SK-N-SH treated with all-trans-retinoic acid at 6 μM for 48 hours (cell line): Measurements from ENCODE around the gene TANC1.

Experiments used
- ARNTL ChIP-seq: fragments of 450-650 bp; formaldehyde crosslinking; IDR thresholded peaks from 2 replicates; pipeline ENCODE4 v1.5.0; 2020; ENCODE audit warnings: low read depth, mild to moderate bottlenecking, moderate library complexity, borderline replicate concordance
- BACH2 ChIP-seq: fragments of 250-450 bp; sonication (Bioruptor Pico); IDR thresholded peaks from 2 replicates; pipeline ENCODE4 v1.9.0; 2021; ENCODE audit warnings: mild to moderate bottlenecking, borderline replicate concordance
- CREB5 ChIP-seq: fragments of 250-450 bp; sonication (Bioruptor Pico); IDR thresholded peaks from 2 replicates; pipeline ENCODE4 v1.5.1; 2020; ENCODE audit warnings: low read depth, mild to moderate bottlenecking, moderate library complexity
- ESRRG ChIP-seq: fragments of 250-450 bp; sonication (Bioruptor Pico); IDR thresholded peaks from 2 replicates; pipeline ENCODE4 v1.6.1; 2021; ENCODE audit warnings: mild to moderate bottlenecking
- PATZ1 ChIP-seq: fragments of 250-450 bp; sonication (Bioruptor Pico); IDR thresholded peaks from 2 replicates; pipeline ENCODE4 v1.8.0; 2020; ENCODE audit warnings: mild to moderate bottlenecking, moderate library complexity, borderline replicate concordance
- RARB ChIP-seq: fragments of 250-450 bp; sonication (Bioruptor Pico); IDR thresholded peaks from 2 replicates; pipeline ENCODE4 v1.8.0; 2021; ENCODE audit warnings: mild to moderate bottlenecking, moderate library complexity
- SNAI2 ChIP-seq: fragments of 250-450 bp; sonication (Bioruptor Pico); IDR thresholded peaks from 2 replicates; pipeline ENCODE4 v1.5.0; 2020; ENCODE audit warnings: mild to moderate bottlenecking, moderate library complexity
- TCF4 ChIP-seq: fragments of 250-450 bp; sonication (Bioruptor Pico); IDR thresholded peaks from 2 replicates; pipeline ENCODE4 v1.8.0; 2021; ENCODE audit warnings: mild to moderate bottlenecking, moderate library complexity, borderline replicate concordance
- ZC3H10 ChIP-seq: fragments of 250-450 bp; sonication (Bioruptor Pico); IDR thresholded peaks from 2 replicates; pipeline ENCODE4 v1.5.1; 2021; ENCODE audit warnings: mild to moderate bottlenecking, moderate library complexity
- ZFP30 ChIP-seq: fragments of 450-650 bp; formaldehyde crosslinking; IDR thresholded peaks from 2 replicates; pipeline ENCODE4 v1.5.0; 2022; ENCODE audit warnings: mild to moderate bottlenecking, moderate library complexity
- ZNF70 ChIP-seq: fragments of 450-650 bp; formaldehyde crosslinking; IDR thresholded peaks from 2 replicates; pipeline ENCODE4 v1.5.0; 2020; ENCODE audit warnings: mild to moderate bottlenecking, moderate library complexity
- ZNF8 ChIP-seq: fragments of 450-650 bp; formaldehyde crosslinking; IDR thresholded peaks from 2 replicates; pipeline ENCODE4 v1.5.0; 2020; ENCODE audit warnings: mild to moderate bottlenecking, moderate library complexity
- TF ChIP-seq, protein P1 (sequence below): fragments of 250-450 bp; sonication (Bioruptor Pico); IDR thresholded peaks from 2 replicates; pipeline ENCODE4 v1.5.0; 2020; ENCODE audit warnings: mild to moderate bottlenecking, moderate library complexity

- TF ChIP-seq RARB (CRISPR knock-in tag) (no peak), SNAI2 (CRISPR knock-in tag) (no peak), ZNF70 (CRISPR knock-in tag) (no peak), CREB5 (CRISPR knock-in tag) (no peak), ESRRG (CRISPR knock-in tag) (no peak), ZC3H10 (CRISPR knock-in tag) (no peak), PATZ1 (CRISPR knock-in tag) (no peak), ARNTL (CRISPR knock-in tag) (no peak), ZFP30 (CRISPR knock-in tag) (no peak), ZNF8 (no peak), TCF4 (CRISPR knock-in tag) (no peak), BACH2 (no peak)
- TF ChIP-seq, protein P1, sequence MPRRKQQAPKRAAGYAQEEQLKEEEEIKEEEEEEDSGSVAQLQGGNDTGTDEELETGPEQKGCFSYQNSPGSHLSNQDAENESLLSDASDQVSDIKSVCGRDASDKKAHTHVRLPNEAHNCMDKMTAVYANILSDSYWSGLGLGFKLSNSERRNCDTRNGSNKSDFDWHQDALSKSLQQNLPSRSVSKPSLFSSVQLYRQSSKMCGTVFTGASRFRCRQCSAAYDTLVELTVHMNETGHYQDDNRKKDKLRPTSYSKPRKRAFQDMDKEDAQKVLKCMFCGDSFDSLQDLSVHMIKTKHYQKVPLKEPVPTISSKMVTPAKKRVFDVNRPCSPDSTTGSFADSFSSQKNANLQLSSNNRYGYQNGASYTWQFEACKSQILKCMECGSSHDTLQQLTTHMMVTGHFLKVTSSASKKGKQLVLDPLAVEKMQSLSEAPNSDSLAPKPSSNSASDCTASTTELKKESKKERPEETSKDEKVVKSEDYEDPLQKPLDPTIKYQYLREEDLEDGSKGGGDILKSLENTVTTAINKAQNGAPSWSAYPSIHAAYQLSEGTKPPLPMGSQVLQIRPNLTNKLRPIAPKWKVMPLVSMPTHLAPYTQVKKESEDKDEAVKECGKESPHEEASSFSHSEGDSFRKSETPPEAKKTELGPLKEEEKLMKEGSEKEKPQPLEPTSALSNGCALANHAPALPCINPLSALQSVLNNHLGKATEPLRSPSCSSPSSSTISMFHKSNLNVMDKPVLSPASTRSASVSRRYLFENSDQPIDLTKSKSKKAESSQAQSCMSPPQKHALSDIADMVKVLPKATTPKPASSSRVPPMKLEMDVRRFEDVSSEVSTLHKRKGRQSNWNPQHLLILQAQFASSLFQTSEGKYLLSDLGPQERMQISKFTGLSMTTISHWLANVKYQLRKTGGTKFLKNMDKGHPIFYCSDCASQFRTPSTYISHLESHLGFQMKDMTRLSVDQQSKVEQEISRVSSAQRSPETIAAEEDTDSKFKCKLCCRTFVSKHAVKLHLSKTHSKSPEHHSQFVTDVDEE (CRISPR knock-in tag) = no peak
Observed at GRCh38 chr2:159201360-159202063, 233.1 kb downstream of the TANC1 start.
